SK-N-SH (cell line): ENCODE results near the gene MAMDC2. TPM values are rescaled to one million over a fixed set of nuclear protein-coding genes. Genes with fewer than 3 reads are reported as not detected.

Source experiments
- CTCF ChIA-PET: fragments of 300-600, 350-600 bp; formaldehyde crosslinking; extraction: SDS; loops from one replicate; lab custom pipeline; 2021; lab: Yijun Ruan, JAX
- POLR2A ChIA-PET: fragments of 350-600 bp; sonication (Branson Sonifier 250); formaldehyde crosslinking; extraction: SDS; loops from one replicate; lab custom pipeline; 2020; ENCODE audit warnings: antibody characterized with exemption, inconsistent platforms; lab: Yijun Ruan, JAX
- DNase-seq: peaks from one replicate; pipeline ENCODE4 v3.0.0; 2012
- H2AFZ ChIP-seq: fragments of 200-600 bp; sonication (generic); 2 replicates; pipeline ENCODE4 v1.8.1; 2016; ENCODE audit warnings: antibody characterized with exemption, mild to moderate bottlenecking, low read depth
- H3F3A ChIP-seq: fragments of 200-600 bp; sonication (generic); replicated peaks from 2 replicates; pipeline ENCODE3; 2016; ENCODE audit warnings: antibody characterized with exemption, mild to moderate bottlenecking; ENCODE audit not compliant: insufficient read depth
- H3K27ac ChIP-seq, 2 experiments: fragments of 200-500 bp in 1 of 2; fragments of 200-600 bp in 1 of 2; sonication (Bioruptor generic) in 1 of 2; sonication (generic), shearing (Covaris generic) in 1 of 2; 2 replicates each; pipeline versions ENCODE4 v1.5.1 to v1.6.1; 2014 to 2016; ENCODE audit warnings: low read depth in 2 of 2, inconsistent platforms in 1 of 2, low read length in 1 of 2, mild to moderate bottlenecking in 1 of 2, mixed read lengths in 1 of 2
- H3K27me3 ChIP-seq: fragments of 200-600 bp; sonication (generic), shearing (Covaris generic); 2 replicates; pipeline ENCODE4 v1.6.1; 2016; ENCODE audit warnings: mixed run types; ENCODE audit not compliant: insufficient read depth
- H3K36me3 ChIP-seq, 2 experiments: fragments of 200-500 bp in 1 of 2; fragments of 200-600 bp in 1 of 2; sonication (Bioruptor generic) in 1 of 2; sonication (generic) in 1 of 2; replicated peaks in 1 of 2; 2 replicates each; pipeline versions ENCODE3 to v1.5.1; 2014 to 2016; ENCODE audit warnings: low read length in 1 of 2, mild to moderate bottlenecking in 1 of 2; ENCODE audit not compliant: insufficient read depth in 2 of 2, control insufficient read depth in 1 of 2
- H3K4me1 ChIP-seq, 2 experiments: fragments of 200-500 bp in 1 of 2; fragments of 200-600 bp in 1 of 2; sonication (Bioruptor generic) in 1 of 2; sonication (generic), shearing (Covaris generic) in 1 of 2; 2 replicates each; pipeline versions ENCODE4 v1.5.1 to v1.6.1; 2014 to 2016; ENCODE audit warnings: low read depth in 1 of 2, low read length in 1 of 2, mixed run types in 1 of 2; ENCODE audit not compliant: insufficient read depth in 2 of 2, control insufficient read depth in 1 of 2
- H3K4me2 ChIP-seq: fragments of 200-600 bp; sonication (generic), shearing (Covaris generic); 2 replicates; pipeline ENCODE4 v1.6.1; 2017; ENCODE audit warnings: mixed run types
- H3K4me3 ChIP-seq, 2 experiments: fragments of 200-500 bp in 1 of 2; fragments of 200-600 bp in 1 of 2; sonication (Bioruptor generic) in 1 of 2; sonication (generic), shearing (Covaris generic) in 1 of 2; 2 replicates each; pipeline versions ENCODE4 v1.5.1 to v1.8.1; 2014 to 2016; ENCODE audit warnings: low read depth in 2 of 2, inconsistent platforms in 1 of 2, low read length in 1 of 2, mild to moderate bottlenecking in 1 of 2, mixed read lengths in 1 of 2, moderate library complexity in 1 of 2
- H3K79me2 ChIP-seq: fragments of 200-600 bp; sonication (generic); 2 replicates; pipeline ENCODE4 v1.8.1; 2017; ENCODE audit warnings: mild to moderate bottlenecking; ENCODE audit not compliant: insufficient read depth
- H3K9ac ChIP-seq: fragments of 200-600 bp; sonication (generic); 2 replicates; pipeline ENCODE4 v1.6.1; 2017; ENCODE audit warnings: mixed run types
- H3K9me2 ChIP-seq: fragments of 200-600 bp; sonication (generic); 2 replicates; pipeline ENCODE4 v1.6.1; 2017; ENCODE audit warnings: mixed run types
- H3K9me3 ChIP-seq: fragments of 200-600 bp; sonication (generic); 2 replicates; pipeline ENCODE4 v1.6.1; 2017; ENCODE audit warnings: mixed run types, mild to moderate bottlenecking, moderate library complexity
- H4K20me1 ChIP-seq: fragments of 200-600 bp; sonication (generic); 2 replicates; pipeline ENCODE4 v1.6.1; 2017; ENCODE audit warnings: mild to moderate bottlenecking, mixed run types; ENCODE audit not compliant: insufficient read depth
- EP300 ChIP-seq, 2 experiments: IDR thresholded peaks; 2 replicates each; pipeline versions ENCODE4 v1.4.0 to v1.6.1; 2012; ENCODE audit warnings: borderline replicate concordance in 1 of 2, low read depth in 1 of 2, low read length in 1 of 2
- FOSL2 ChIP-seq: IDR thresholded peaks from 2 replicates; pipeline ENCODE4 v1.4.0; 2012; ENCODE audit warnings: low read depth, mild to moderate bottlenecking, moderate library complexity, borderline replicate concordance
- GATA2 ChIP-seq: sonication (generic); formaldehyde crosslinking; IDR thresholded peaks from 2 replicates; pipeline ENCODE4 v1.5.0; 2020; ENCODE audit warnings: mild to moderate bottlenecking, missing genetic modification reagents
- MEF2A ChIP-seq: IDR thresholded peaks from 2 replicates; pipeline ENCODE4 v1.4.0; 2012; ENCODE audit warnings: low read depth, borderline replicate concordance
- MXI1 ChIP-seq: IDR thresholded peaks from 2 replicates; pipeline ENCODE4 v1.6.1; 2012; ENCODE audit warnings: mild to moderate bottlenecking, low read depth, low read length, improper control_type of control experiment
- RCOR1 ChIP-seq: fragments of 150-350 bp; IDR thresholded peaks from 2 replicates; pipeline ENCODE4 v1.6.1; 2017; ENCODE audit warnings: antibody characterized with exemption, low read length
- RXRA ChIP-seq: IDR thresholded peaks from 2 replicates; pipeline ENCODE4 v1.4.0; 2012; ENCODE audit warnings: low read depth, mild to moderate bottlenecking, borderline replicate concordance
- SMC3 ChIP-seq: IDR thresholded peaks from 2 replicates; pipeline ENCODE4 v1.6.1; 2012; ENCODE audit warnings: low read depth, low read length, improper control_type of control experiment
- TAF1 ChIP-seq: IDR thresholded peaks from 2 replicates; pipeline ENCODE4 v1.6.1; 2012; ENCODE audit warnings: low read depth, mild to moderate bottlenecking, low read length, moderate library complexity, borderline replicate concordance
- TEAD4 ChIP-seq: IDR thresholded peaks from 2 replicates; pipeline ENCODE4 v1.4.0; 2012; ENCODE audit warnings: mild to moderate bottlenecking, borderline replicate concordance; ENCODE audit not compliant: insufficient read depth
- YY1 ChIP-seq: IDR thresholded peaks from 2 replicates; pipeline ENCODE4 v1.4.0; 2012; ENCODE audit warnings: low read depth, mild to moderate bottlenecking
- WGBS: methylation state at CpG from one replicate; pipeline ENCODE4 v1.1.6; 2017; ENCODE audit warnings: low lambda C conversion rate; 5-methylcytosine and 5-hydroxymethylcytosine counted together
- polyA plus RNA-seq, 3 experiments: library from polyadenylated mRNA; depleted of rRNA; stranded (reverse); fragments of >200 nt; gene quantifications; 2 replicates each; pipeline ENCODE4 v1.2.3, GENCODE V29; 2012
- TF ChIP-seq, protein P1 (sequence below): fragments of 150-350 bp; IDR thresholded peaks from 2 replicates; pipeline ENCODE4 v1.6.1; 2017; ENCODE audit warnings: antibody characterized with exemption, low read length, low read depth, borderline replicate concordance
- TF ChIP-seq, protein P2 (sequence below): IDR thresholded peaks from 2 replicates; pipeline ENCODE4 v1.4.0; 2012; ENCODE audit warnings: low read depth, borderline replicate concordance
- TF ChIP-seq, protein P3 (sequence below): IDR thresholded peaks from 2 replicates; pipeline ENCODE4; 2012
- TF ChIP-seq, protein P4 (sequence below): IDR thresholded peaks from 2 replicates; pipeline ENCODE4 v1.4.0; 2012; ENCODE audit warnings: low read depth
- TF ChIP-seq, protein P5 (sequence below): IDR thresholded peaks from 2 replicates; pipeline ENCODE4 v1.4.0; 2012; ENCODE audit warnings: low read depth, borderline replicate concordance
- TF ChIP-seq, protein P6 (sequence below): fragments of 200-600 bp; sonication (generic); IDR thresholded peaks from 2 replicates; pipeline ENCODE4 v1.6.1; 2017; ENCODE audit warnings: antibody characterized with exemption, mild to moderate bottlenecking, moderate library complexity
- TF ChIP-seq, protein P7 (sequence below): fragments of 150-350 bp; IDR thresholded peaks from 2 replicates; pipeline ENCODE4 v1.6.1; 2016; ENCODE audit warnings: mild to moderate bottlenecking, low read depth, low read length

The MAMDC2 gene
- polyA plus RNA-seq, 1 of the 3 experiments (the other 2 are of a cell fraction) = not detected

DNA sequence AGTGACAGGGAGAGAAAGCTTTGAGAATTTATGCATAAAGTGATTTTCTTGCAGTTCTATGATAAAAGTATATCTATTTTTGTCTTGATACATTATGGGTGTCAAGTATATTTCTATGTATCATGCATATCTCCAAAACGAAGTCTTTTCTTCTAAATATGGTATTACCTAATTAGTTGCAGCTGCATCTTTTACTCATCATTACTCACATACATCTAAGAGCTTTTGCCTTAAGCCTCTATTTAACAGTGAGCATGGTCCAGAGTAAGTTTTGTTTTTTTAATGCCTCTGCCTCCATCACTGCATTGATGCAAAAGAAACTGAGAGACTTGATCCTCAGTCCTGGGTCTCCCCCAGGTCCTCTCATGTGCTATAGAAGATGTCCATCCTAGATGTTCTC lies 175.1 kb downstream of the MAMDC2 start (continued):
- TF ChIP-seq MXI1 = no peak
- no peak for TF ChIP-seq YY1
- TF ChIP-seq, protein P1, sequence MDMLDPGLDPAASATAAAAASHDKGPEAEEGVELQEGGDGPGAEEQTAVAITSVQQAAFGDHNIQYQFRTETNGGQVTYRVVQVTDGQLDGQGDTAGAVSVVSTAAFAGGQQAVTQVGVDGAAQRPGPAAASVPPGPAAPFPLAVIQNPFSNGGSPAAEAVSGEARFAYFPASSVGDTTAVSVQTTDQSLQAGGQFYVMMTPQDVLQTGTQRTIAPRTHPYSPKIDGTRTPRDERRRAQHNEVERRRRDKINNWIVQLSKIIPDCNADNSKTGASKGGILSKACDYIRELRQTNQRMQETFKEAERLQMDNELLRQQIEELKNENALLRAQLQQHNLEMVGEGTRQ = no peak
- TF ChIP-seq, protein P2, sequence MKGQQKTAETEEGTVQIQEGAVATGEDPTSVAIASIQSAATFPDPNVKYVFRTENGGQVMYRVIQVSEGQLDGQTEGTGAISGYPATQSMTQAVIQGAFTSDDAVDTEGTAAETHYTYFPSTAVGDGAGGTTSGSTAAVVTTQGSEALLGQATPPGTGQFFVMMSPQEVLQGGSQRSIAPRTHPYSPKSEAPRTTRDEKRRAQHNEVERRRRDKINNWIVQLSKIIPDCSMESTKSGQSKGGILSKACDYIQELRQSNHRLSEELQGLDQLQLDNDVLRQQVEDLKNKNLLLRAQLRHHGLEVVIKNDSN = no peak
- TF ChIP-seq, protein P3, sequence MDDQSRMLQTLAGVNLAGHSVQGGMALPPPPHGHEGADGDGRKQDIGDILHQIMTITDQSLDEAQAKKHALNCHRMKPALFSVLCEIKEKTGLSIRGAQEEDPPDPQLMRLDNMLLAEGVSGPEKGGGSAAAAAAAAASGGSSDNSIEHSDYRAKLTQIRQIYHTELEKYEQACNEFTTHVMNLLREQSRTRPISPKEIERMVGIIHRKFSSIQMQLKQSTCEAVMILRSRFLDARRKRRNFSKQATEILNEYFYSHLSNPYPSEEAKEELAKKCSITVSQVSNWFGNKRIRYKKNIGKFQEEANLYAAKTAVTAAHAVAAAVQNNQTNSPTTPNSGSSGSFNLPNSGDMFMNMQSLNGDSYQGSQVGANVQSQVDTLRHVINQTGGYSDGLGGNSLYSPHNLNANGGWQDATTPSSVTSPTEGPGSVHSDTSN = peak; percentile 19; the same call in 1 of the 2 replicates
- no peak for TF ChIP-seq GATA2 (CRISPR knock-in tag)

DNA sequence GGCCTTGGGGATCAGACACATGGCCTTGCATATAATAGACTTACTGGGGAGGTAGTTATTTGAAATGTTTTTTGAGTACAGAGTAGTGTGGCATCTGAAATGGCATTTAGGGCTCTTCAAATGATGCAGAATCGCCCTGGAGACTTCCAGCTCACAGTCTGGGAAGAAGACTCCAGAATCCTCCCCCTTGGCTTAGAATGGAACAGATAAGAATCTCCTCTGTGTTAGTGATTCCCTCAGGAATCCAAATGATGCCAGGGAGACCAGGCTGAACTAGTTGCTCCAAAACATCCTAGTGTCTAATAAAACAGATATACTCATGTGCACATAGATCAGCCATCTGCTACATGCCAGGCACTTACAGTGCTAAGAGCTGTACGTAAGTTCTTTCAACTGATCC lies 176.6 kb downstream of the MAMDC2 start:
- CTCF ChIA-PET = interaction anchor here (0.6 to 2.6 kb wide), 2 partner anchors 107 to 548 kb away, joined by 3 to 9 read pairs; no protein-coding TSS in a partner anchor
- TF ChIP-seq EP300 (IDR thresholded peaks at IDR 0.05; ENCODE audit: borderline replicate concordance in 1 of 2, low read depth in 1 of 2, low read length in 1 of 2) (peak in 1 of 2 experiments; percentile 33; a peak in 1 of 4 replicates), TAF1 (no peak), RXRA (0 out of 2 replicates have a peak, but pooled peaks have one; percentile 18), FOSL2 (peak; percentile 30; the same call in 1 of the 2 replicates), GATA2 (CRISPR knock-in tag) (no peak), TEAD4 (peak; percentile 47; the same call in 1 of the 2 replicates), SMC3 (no peak), RCOR1 (no peak), MXI1 (no peak), MEF2A (no peak)
- TF ChIP-seq, protein P4, sequence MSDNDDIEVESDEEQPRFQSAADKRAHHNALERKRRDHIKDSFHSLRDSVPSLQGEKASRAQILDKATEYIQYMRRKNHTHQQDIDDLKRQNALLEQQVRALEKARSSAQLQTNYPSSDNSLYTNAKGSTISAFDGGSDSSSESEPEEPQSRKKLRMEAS = peak; percentile 43; the same call in 1 of the 2 replicates
- TF ChIP-seq, protein P1 = no peak
- TF ChIP-seq, protein P5, sequence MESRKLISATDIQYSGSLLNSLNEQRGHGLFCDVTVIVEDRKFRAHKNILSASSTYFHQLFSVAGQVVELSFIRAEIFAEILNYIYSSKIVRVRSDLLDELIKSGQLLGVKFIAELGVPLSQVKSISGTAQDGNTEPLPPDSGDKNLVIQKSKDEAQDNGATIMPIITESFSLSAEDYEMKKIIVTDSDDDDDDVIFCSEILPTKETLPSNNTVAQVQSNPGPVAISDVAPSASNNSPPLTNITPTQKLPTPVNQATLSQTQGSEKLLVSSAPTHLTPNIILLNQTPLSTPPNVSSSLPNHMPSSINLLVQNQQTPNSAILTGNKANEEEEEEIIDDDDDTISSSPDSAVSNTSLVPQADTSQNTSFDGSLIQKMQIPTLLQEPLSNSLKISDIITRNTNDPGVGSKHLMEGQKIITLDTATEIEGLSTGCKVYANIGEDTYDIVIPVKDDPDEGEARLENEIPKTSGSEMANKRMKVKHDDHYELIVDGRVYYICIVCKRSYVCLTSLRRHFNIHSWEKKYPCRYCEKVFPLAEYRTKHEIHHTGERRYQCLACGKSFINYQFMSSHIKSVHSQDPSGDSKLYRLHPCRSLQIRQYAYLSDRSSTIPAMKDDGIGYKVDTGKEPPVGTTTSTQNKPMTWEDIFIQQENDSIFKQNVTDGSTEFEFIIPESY = no peak
- TF ChIP-seq, protein P6, sequence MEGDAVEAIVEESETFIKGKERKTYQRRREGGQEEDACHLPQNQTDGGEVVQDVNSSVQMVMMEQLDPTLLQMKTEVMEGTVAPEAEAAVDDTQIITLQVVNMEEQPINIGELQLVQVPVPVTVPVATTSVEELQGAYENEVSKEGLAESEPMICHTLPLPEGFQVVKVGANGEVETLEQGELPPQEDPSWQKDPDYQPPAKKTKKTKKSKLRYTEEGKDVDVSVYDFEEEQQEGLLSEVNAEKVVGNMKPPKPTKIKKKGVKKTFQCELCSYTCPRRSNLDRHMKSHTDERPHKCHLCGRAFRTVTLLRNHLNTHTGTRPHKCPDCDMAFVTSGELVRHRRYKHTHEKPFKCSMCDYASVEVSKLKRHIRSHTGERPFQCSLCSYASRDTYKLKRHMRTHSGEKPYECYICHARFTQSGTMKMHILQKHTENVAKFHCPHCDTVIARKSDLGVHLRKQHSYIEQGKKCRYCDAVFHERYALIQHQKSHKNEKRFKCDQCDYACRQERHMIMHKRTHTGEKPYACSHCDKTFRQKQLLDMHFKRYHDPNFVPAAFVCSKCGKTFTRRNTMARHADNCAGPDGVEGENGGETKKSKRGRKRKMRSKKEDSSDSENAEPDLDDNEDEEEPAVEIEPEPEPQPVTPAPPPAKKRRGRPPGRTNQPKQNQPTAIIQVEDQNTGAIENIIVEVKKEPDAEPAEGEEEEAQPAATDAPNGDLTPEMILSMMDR = no peak
- TF ChIP-seq, protein P7, sequence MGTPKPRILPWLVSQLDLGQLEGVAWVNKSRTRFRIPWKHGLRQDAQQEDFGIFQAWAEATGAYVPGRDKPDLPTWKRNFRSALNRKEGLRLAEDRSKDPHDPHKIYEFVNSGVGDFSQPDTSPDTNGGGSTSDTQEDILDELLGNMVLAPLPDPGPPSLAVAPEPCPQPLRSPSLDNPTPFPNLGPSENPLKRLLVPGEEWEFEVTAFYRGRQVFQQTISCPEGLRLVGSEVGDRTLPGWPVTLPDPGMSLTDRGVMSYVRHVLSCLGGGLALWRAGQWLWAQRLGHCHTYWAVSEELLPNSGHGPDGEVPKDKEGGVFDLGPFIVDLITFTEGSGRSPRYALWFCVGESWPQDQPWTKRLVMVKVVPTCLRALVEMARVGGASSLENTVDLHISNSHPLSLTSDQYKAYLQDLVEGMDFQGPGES = no peak
- TF ChIP-seq, protein P2 = no peak

More for the DNA sequence above, 176.6 kb downstream of the MAMDC2 start:
- Histone ChIP-seq H3F3A (peaks cover 8% of the 10 kb centered on the region), H3K9me2 (no peaks in the 10 kb centered on the region), H3K9me3 (no peaks in the 10 kb centered on the region), H4K20me1 (no peaks in the 10 kb centered on the region), H3K27ac (peak overlapping the region in 1 of 2 experiments; percentile 65; a peak in 2 of 4 replicates), H3K9ac (no peak overlapping the region), H3K4me3 (no peak overlapping the region), H3K79me2 (no peaks in the 10 kb centered on the region), H2AFZ (no peak overlapping the region), H3K36me3 (no peaks in the 10 kb centered on the region), H3K4me1 (peaks cover 9 to 12% of the 10 kb centered on the region in 2 experiments), H3K27me3 (no peaks in the 10 kb centered on the region), H3K4me2 (peak overlapping the region; percentile 6)
- no peak for DNase-seq
- 62% methylated on average over 2 of the region's 2 CpGs for WGBS
- POLR2A ChIA-PET = no interaction called here
